ENCODE measurements around the gene GUCA2A.

Gene GUCA2A

GRCh38 chr1:42177541-42177981, 13.0 kb upstream of the GUCA2A start:
- DNase-seq (ENCODE audit: low read depth in 3 of 3), result no peak

GRCh38 chr1:42176902-42177519, 12.5 kb upstream of the GUCA2A start:
- no peak for DNase-seq (ENCODE audit: low read depth in 3 of 3)

GRCh38 chr1:42175314-42176054, 10.9 kb upstream of the GUCA2A start:
- DNase-seq (ENCODE audit: low read depth in 3 of 3), result no peak

GRCh38 chr1:42173961-42174735, 9.6 kb upstream of the GUCA2A start:
- DNase-seq (ENCODE audit: low read depth in 3 of 3), result no peak

GRCh38 chr1:42173155-42173933, 8.8 kb upstream of the GUCA2A start:
- DNase-seq (ENCODE audit: low read depth in 3 of 3), result peak; percentile 38 to 59 (median 43)

GRCh38 chr1:42172381-42173133, 8.0 kb upstream of the GUCA2A start:
- no peak for DNase-seq (ENCODE audit: low read depth in 3 of 3)

- no peak for DNase-seq (ENCODE audit: low read depth in 3 of 3)
Measured at GRCh38 chr1:42171679-42172266, 7.2 kb upstream of the GUCA2A start.

GRCh38 chr1:42170779-42171621, 6.5 kb upstream of the GUCA2A start:
- DNase-seq (ENCODE audit: low read depth in 3 of 3), result no peak

- DNase-seq (ENCODE audit: low read depth in 3 of 3), result no peak
Measured at GRCh38 chr1:42168763-42169162, 4.2 kb upstream of the GUCA2A start.

GRCh38 chr1:42168391-42168670, 3.8 kb upstream of the GUCA2A start:
- no peak for DNase-seq (ENCODE audit: low read depth in 3 of 3)

- DNase-seq (ENCODE audit: low read depth in 3 of 3), result no peak
Measured at GRCh38 chr1:42167611-42168390, 3.3 kb upstream of the GUCA2A start.

GRCh38 chr1:42165511-42166210, 1.1 kb upstream of the GUCA2A start:
- no peak for DNase-seq (ENCODE audit: low read depth in 3 of 3)

- no peak for DNase-seq (ENCODE audit: low read depth in 3 of 3)
Measured at GRCh38 chr1:42163536-42164503, 725 bp downstream of the GUCA2A start.

GRCh38 chr1:42163114-42163513, 1.4 kb downstream of the GUCA2A start:
- no peak for DNase-seq (ENCODE audit: low read depth in 3 of 3)

GRCh38 chr1:42162181-42162580, 2.4 kb downstream of the GUCA2A start:
- no peak for DNase-seq (ENCODE audit: low read depth in 3 of 3)

GRCh38 chr1:42158189-42158588, 6.4 kb downstream of the GUCA2A start:
- DNase-seq (ENCODE audit: low read depth in 3 of 3), result no peak

GRCh38 chr1:42157667-42158066, 6.9 kb downstream of the GUCA2A start:
- no peak for DNase-seq (ENCODE audit: low read depth in 3 of 3)
